ENCODE measurements around the gene EFNB3.

- no peak for TF ChIP-seq CTCF (IDR thresholded peaks at IDR 0.05 in 2 of 3, conservative IDR thresholded peaks at IDR 0.05 in 1 of 3; ENCODE audit: control insufficient read depth in 2 of 3, extremely low read depth in 1 of 3, insufficient read depth in 1 of 3, low read depth in 3 of 3, low read length in 3 of 3)
- TF ChIP-seq CREB1 (IDR thresholded peaks at IDR 0.05; ENCODE audit: low read depth): no peak
These were observed 16.1 kb upstream of the EFNB3 start for GRCh38 chr17:7688808-7689316.
